Caco-2 (cell line): ENCODE measurements around the gene OPTC. TPM values are rescaled to one million over a fixed set of nuclear protein-coding genes. Genes with fewer than 3 reads are reported as not detected.

Source experiments
- BruUV-seq: library from RNA; stranded (reverse); fragments of 400-500 nt; replicated peaks from 2 replicates; lab custom pipeline; 2021; lab: Mats Ljungman, UMichigan
- CTCF ChIA-PET: fragments of 300-600 bp; sonication (Branson Sonifier 250); formaldehyde crosslinking; loops from one replicate; lab custom pipeline; 2022; ENCODE audit warnings: antibody characterized with exemption; lab: Charles Lee
- POLR2A ChIA-PET: fragments of 300-600 bp; sonication (Branson Sonifier 250); formaldehyde crosslinking; loops from one replicate; lab custom pipeline; 2022; ENCODE audit warnings: antibody characterized with exemption; lab: Charles Lee
- DNase-seq, 2 experiments: peaks; one replicate each; pipeline versions ENCODE4 v3.0.0 to v3.0.0-alpha.2; 2020 to 2022
- H3K27me3 ChIP-seq: replicated peaks from 2 replicates; pipeline ENCODE4 v1.6.0; 2011; ENCODE audit warnings: low read length; ENCODE audit not compliant: control insufficient read depth, insufficient read depth
- H3K36me3 ChIP-seq: 2 replicates; pipeline ENCODE4 v1.5.1; 2011; ENCODE audit warnings: low read length; ENCODE audit not compliant: control insufficient read depth, insufficient read depth
- H3K4me1 ChIP-seq: fragments of 250-450 bp; sonication (Bioruptor Pico); 2 replicates; pipeline ENCODE4 v1.5.1; 2020; ENCODE audit warnings: mild to moderate bottlenecking
- H3K4me3 ChIP-seq: 2 replicates; pipeline ENCODE4 v1.5.1; 2011; ENCODE audit warnings: low read depth, mild to moderate bottlenecking, control low read depth, low read length
- H3K9me3 ChIP-seq: fragments of 250-450 bp; sonication (Bioruptor Pico); 2 replicates; pipeline ENCODE4 v1.5.1; 2020; ENCODE audit warnings: mild to moderate bottlenecking, moderate library complexity
- H3K27ac Mint-ChIP-seq: one replicate; pipeline ENCODE4 v1.8.0; 2022; ENCODE audit warnings: mixed read lengths; ENCODE audit not compliant: unreplicated experiment
- H3K27me3 Mint-ChIP-seq: one replicate; pipeline ENCODE4 v1.8.0; 2022; ENCODE audit warnings: mixed read lengths; ENCODE audit not compliant: insufficient read depth, unreplicated experiment
- H3K36me3 Mint-ChIP-seq: one replicate; pipeline ENCODE4 v1.8.0; 2022; ENCODE audit warnings: mild to moderate bottlenecking, mixed read lengths; ENCODE audit not compliant: insufficient read depth, unreplicated experiment
- H3K4me1 Mint-ChIP-seq: one replicate; pipeline ENCODE4 v1.8.0; 2022; ENCODE audit warnings: low read depth, mixed read lengths; ENCODE audit not compliant: unreplicated experiment
- H3K4me3 Mint-ChIP-seq: one replicate; pipeline ENCODE4 v1.8.0; 2022; ENCODE audit warnings: mild to moderate bottlenecking, moderate library complexity, mixed read lengths; ENCODE audit not compliant: unreplicated experiment
- H3K9me3 Mint-ChIP-seq: one replicate; pipeline ENCODE4 v1.8.0; 2022; ENCODE audit warnings: mixed read lengths; ENCODE audit not compliant: unreplicated experiment
- intact Hi-C: fragments of 100-400 bp; cut with micrococcal nuclease; formaldehyde crosslinking; loops from one replicate; pipeline ENCODE4 v1.10.0; 2022; ENCODE audit not compliant: unreplicated experiment
- total RNA-seq: library from RNA; stranded (reverse); gene quantifications from 2 replicates; pipeline ENCODE4 v1.2.3, GENCODE V29; 2022
- TF ChIP-seq, protein P1 (sequence below), 2 experiments: fragments of 200-600 bp in 1 of 2; IDR thresholded peaks; 1 replicate in 1 of 2; 2 replicates in 1 of 2; pipeline versions ENCODE4 v1.5.1 to v1.8.0; 2011 to 2022; ENCODE audit warnings: antibody characterized with exemption in 1 of 2, control low read depth in 1 of 2, inconsistent platforms in 1 of 2, low read depth in 1 of 2, low read length in 1 of 2, mild to moderate bottlenecking in 1 of 2, moderate library complexity in 1 of 2; ENCODE audit not compliant: insufficient read depth in 1 of 2, severe bottlenecking in 1 of 2, unreplicated experiment in 1 of 2

The OPTC gene
- total RNA-seq, 1 experiment from 2014 or later = not detected

DNA sequence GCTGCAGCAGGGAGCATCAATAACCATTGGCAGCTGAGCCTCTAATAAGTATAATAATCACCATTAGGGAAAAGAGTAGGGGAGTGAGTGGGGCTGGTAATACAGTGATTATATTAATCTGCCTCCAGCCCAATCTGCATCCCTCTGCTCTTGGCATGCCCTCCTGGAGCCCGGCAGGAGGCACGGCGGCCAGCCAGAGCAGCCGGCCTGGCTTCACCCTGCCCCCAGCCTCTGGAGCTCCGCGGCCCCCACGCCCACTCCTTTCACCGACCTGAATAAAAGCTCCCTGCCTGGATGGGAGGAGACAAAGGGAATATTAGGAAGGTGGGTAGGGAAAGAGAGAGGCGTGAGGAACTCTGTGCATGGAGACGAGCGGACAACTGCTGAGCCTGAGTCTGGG lies 28.3 kb downstream of the OPTC start:
- no peaks in the 10 kb centered on the region for H3K9me3 ChIP-seq
- BruUV-seq = no TSS peak
- TF ChIP-seq, protein P1, sequence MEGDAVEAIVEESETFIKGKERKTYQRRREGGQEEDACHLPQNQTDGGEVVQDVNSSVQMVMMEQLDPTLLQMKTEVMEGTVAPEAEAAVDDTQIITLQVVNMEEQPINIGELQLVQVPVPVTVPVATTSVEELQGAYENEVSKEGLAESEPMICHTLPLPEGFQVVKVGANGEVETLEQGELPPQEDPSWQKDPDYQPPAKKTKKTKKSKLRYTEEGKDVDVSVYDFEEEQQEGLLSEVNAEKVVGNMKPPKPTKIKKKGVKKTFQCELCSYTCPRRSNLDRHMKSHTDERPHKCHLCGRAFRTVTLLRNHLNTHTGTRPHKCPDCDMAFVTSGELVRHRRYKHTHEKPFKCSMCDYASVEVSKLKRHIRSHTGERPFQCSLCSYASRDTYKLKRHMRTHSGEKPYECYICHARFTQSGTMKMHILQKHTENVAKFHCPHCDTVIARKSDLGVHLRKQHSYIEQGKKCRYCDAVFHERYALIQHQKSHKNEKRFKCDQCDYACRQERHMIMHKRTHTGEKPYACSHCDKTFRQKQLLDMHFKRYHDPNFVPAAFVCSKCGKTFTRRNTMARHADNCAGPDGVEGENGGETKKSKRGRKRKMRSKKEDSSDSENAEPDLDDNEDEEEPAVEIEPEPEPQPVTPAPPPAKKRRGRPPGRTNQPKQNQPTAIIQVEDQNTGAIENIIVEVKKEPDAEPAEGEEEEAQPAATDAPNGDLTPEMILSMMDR (IDR thresholded peaks at IDR 0.05; ENCODE audit: insufficient read depth in 1 of 2, low read depth in 1 of 2, low read length in 1 of 2, severe bottlenecking in 1 of 2, unreplicated experiment in 1 of 2) = no peak
- Mint-ChIP-seq H3K9me3 (no peaks in the 10 kb centered on the region), H3K36me3 (no peaks in the 10 kb centered on the region), H3K27me3 (no peaks in the 10 kb centered on the region), H3K27ac (no peak overlapping the region), H3K4me3 (no peak overlapping the region), H3K4me1 (peaks cover 23% of the 10 kb centered on the region)
- POLR2A ChIA-PET = no interaction called here
- no peaks in the 10 kb centered on the region for H3K36me3 ChIP-seq
- peaks cover 19% of the 10 kb centered on the region for H3K4me1 ChIP-seq
- H3K27me3 ChIP-seq = no peaks in the 10 kb centered on the region
- DNase-seq = no peak
- intact Hi-C loops = no loop called here
- no peak overlapping the region for H3K4me3 ChIP-seq
- CTCF ChIA-PET = no interaction called here

DNA sequence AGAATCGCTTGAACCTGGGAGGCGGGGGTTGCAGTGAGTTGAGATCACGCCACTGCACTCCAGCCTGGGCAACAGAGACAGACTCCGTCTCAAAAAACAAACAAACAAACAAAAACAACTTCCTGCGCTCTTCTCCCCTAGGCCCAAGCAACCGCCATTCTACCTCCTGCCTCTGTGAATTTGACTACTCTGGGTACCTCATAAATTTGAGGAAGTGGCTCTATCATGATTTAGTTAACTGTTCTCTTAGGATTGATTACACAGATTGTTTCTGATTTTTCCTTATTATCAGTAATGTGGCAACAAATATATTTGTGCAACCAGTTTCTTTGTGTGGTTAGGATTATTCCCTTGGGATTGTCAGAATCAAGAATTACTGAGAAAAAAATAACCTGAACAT lies 29.7 kb downstream of the OPTC start:
- Mint-ChIP-seq H3K27ac (no peak overlapping the region), H3K36me3 (no peaks in the 10 kb centered on the region), H3K27me3 (no peaks in the 10 kb centered on the region), H3K4me1 (peaks cover 18% of the 10 kb centered on the region), H3K9me3 (no peaks in the 10 kb centered on the region), H3K4me3 (no peak overlapping the region)
- H3K9me3 ChIP-seq = no peaks in the 10 kb centered on the region
- intact Hi-C loops = no loop called here
- no TSS peak for BruUV-seq
- H3K4me3 ChIP-seq = no peak overlapping the region
- H3K4me1 ChIP-seq = peaks cover 17% of the 10 kb centered on the region
- ChIA-PET POLR2A (no interaction called here), CTCF (no interaction called here)
- no peaks in the 10 kb centered on the region for H3K27me3 ChIP-seq
- DNase-seq = no peak
- TF ChIP-seq, protein P1 (IDR thresholded peaks at IDR 0.05; ENCODE audit: insufficient read depth in 1 of 2, low read depth in 1 of 2, low read length in 1 of 2, severe bottlenecking in 1 of 2, unreplicated experiment in 1 of 2) = no peak
- H3K36me3 ChIP-seq = no peaks in the 10 kb centered on the region

DNA sequence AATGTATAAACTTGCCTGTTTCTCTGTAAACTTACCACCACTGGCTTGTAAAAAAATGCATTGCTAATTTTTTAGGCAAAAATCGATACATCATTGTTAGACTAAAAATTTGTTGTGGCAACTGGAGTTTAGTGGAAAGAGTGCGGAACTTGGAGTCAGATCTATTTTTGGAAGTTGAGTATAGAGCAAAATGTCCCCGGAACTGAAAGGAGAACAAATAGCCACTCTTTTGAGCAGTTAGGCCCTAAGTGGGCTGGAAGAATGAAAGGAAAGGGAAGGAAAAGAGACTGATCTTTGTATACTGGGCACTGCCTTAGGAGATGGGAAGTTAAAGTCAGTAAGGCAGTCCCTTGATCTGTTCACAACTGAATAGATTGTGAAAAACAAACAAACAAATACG lies 30.2 kb downstream of the OPTC start:
- Mint-ChIP-seq H3K27ac (no peak overlapping the region), H3K4me1 (peaks cover 13% of the 10 kb centered on the region)
- CTCF ChIA-PET = no interaction called here

More for the DNA sequence above, 30.2 kb downstream of the OPTC start:
- DNase-seq = no peak
- Histone ChIP-seq H3K9me3 (no peaks in the 10 kb centered on the region), H3K4me1 (peaks cover 12% of the 10 kb centered on the region), H3K4me3 (no peak overlapping the region), H3K36me3 (no peaks in the 10 kb centered on the region), H3K27me3 (no peaks in the 10 kb centered on the region)
- intact Hi-C loops = no loop called here
- H3K27me3 Mint-ChIP-seq = no peaks in the 10 kb centered on the region
- BruUV-seq = no TSS peak
- TF ChIP-seq, protein P1 (IDR thresholded peaks at IDR 0.05; ENCODE audit: insufficient read depth in 1 of 2, low read depth in 1 of 2, low read length in 1 of 2, severe bottlenecking in 1 of 2, unreplicated experiment in 1 of 2) = no peak
- POLR2A ChIA-PET = no interaction called here
- no peaks in the 10 kb centered on the region for H3K36me3 Mint-ChIP-seq
- H3K4me3 Mint-ChIP-seq = no peak overlapping the region
- H3K9me3 Mint-ChIP-seq = no peaks in the 10 kb centered on the region
